AG04450 (cell line): ENCODE results near the gene PTEN. TPM values are rescaled to one million over a fixed set of nuclear protein-coding genes. Genes with fewer than 3 reads are reported as not detected.
"Not testable (repeated sequence)": the region's sequence is repeated elsewhere in the genome, so short reads cannot be mapped to it uniquely, and the experiment has no call there.

Source experiments
- CTCF ChIA-PET: fragments of 300-600, 350-600 bp; formaldehyde crosslinking; extraction: SDS; loops from one replicate; lab custom pipeline; 2022; ENCODE audit warnings: antibody characterized with exemption, inconsistent platforms; lab: Charles Lee
- POLR2A ChIA-PET: fragments of 350-600 bp; formaldehyde crosslinking; extraction: SDS; loops from one replicate; lab custom pipeline; 2021; ENCODE audit warnings: antibody characterized with exemption, inconsistent platforms; lab: Yijun Ruan, JAX
- DNase-seq: peaks from one replicate; pipeline ENCODE4 v3.0.0-alpha.2; 2011; ENCODE audit warnings: low read depth, low spot score
- H3K27ac ChIP-seq: one replicate; pipeline ENCODE4 v1.5.1; 2012; ENCODE audit warnings: low read depth, low read length, control low read depth
- H3K27me3 ChIP-seq: one replicate; pipeline ENCODE4 v1.6.0; 2012; ENCODE audit warnings: low read length; ENCODE audit not compliant: control insufficient read depth, insufficient read depth
- H3K4me3 ChIP-seq: 2 replicates; pipeline ENCODE4 v1.5.1; 2011; ENCODE audit warnings: mild to moderate bottlenecking, low read depth, low read length, control low read depth
- H3K9me3 ChIP-seq: 2 replicates; pipeline ENCODE4 v1.5.1; 2012; ENCODE audit warnings: low read length; ENCODE audit not compliant: control insufficient read depth, insufficient read depth
- polyA plus RNA-seq: library from polyadenylated mRNA; depleted of rRNA; stranded (reverse); fragments of >200 nt; gene quantifications from 2 replicates; pipeline ENCODE4 v1.2.3, GENCODE V29; 2011
- TF ChIP-seq, protein P1 (sequence below): IDR thresholded peaks from 2 replicates; pipeline ENCODE4 v1.5.1; 2011; ENCODE audit warnings: low read depth, low read length, control low read depth, inconsistent platforms

PTEN gene
- polyA plus RNA-seq, 1 experiment = 96.1 TPM

- no peak overlapping the region for H3K27ac ChIP-seq
- CTCF ChIA-PET = interaction anchor here (0.7 kb wide), 1 partner anchor 685 kb away, joined by 3 read pairs; no protein-coding TSS in a partner anchor
- no peak for DNase-seq
- POLR2A ChIA-PET = no interaction called here
- TF ChIP-seq, protein P1, sequence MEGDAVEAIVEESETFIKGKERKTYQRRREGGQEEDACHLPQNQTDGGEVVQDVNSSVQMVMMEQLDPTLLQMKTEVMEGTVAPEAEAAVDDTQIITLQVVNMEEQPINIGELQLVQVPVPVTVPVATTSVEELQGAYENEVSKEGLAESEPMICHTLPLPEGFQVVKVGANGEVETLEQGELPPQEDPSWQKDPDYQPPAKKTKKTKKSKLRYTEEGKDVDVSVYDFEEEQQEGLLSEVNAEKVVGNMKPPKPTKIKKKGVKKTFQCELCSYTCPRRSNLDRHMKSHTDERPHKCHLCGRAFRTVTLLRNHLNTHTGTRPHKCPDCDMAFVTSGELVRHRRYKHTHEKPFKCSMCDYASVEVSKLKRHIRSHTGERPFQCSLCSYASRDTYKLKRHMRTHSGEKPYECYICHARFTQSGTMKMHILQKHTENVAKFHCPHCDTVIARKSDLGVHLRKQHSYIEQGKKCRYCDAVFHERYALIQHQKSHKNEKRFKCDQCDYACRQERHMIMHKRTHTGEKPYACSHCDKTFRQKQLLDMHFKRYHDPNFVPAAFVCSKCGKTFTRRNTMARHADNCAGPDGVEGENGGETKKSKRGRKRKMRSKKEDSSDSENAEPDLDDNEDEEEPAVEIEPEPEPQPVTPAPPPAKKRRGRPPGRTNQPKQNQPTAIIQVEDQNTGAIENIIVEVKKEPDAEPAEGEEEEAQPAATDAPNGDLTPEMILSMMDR = no peak
- H3K9me3 ChIP-seq = no peaks in the 10 kb centered on the region
- H3K27me3 ChIP-seq = no peaks in the 10 kb centered on the region
- H3K4me3 ChIP-seq = no peak overlapping the region
Observed at GRCh38 chr10:87878664-87879459, 15.4 kb downstream of the PTEN start.

DNA sequence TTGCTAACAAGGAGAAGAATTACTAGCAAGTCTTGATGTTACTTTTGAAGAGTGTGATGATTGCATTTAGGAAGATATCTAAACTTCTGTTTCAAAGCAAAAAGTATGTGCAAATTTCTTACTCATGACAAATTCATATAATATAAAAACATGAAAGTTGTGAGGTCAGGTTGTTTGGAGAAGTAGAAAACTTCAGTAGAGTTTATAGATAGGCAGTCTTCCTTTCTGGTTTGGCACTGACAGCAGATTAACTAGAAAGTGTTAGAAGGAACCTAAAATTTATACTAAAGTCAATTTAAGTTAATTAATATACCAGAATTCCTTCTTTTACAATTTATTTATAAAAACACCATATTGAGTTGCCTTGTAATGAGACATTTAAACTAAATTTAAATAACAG lies 16.9 kb downstream of the PTEN start:
- TF ChIP-seq, protein P1 = no peak
- Histone ChIP-seq H3K27ac (no peak overlapping the region), H3K27me3 (no peaks in the 10 kb centered on the region), H3K4me3 (no peak overlapping the region), H3K9me3 (no peaks in the 10 kb centered on the region)
- ChIA-PET POLR2A (no interaction called here), CTCF (no interaction called here)
- no peak for DNase-seq

GRCh38 chr10:87881373-87882059 lies 18.1 kb downstream of the PTEN start:
- H3K9me3 ChIP-seq, DNase-seq, H3K27me3 ChIP-seq, H3K27ac ChIP-seq, POLR2A ChIA-PET, H3K4me3 ChIP-seq: not testable (repeated sequence)
- CTCF ChIA-PET = interaction anchor here (1.6 kb wide), 1 partner anchor 31 kb away, joined by 3 read pairs; no protein-coding TSS in a partner anchor

DNA sequence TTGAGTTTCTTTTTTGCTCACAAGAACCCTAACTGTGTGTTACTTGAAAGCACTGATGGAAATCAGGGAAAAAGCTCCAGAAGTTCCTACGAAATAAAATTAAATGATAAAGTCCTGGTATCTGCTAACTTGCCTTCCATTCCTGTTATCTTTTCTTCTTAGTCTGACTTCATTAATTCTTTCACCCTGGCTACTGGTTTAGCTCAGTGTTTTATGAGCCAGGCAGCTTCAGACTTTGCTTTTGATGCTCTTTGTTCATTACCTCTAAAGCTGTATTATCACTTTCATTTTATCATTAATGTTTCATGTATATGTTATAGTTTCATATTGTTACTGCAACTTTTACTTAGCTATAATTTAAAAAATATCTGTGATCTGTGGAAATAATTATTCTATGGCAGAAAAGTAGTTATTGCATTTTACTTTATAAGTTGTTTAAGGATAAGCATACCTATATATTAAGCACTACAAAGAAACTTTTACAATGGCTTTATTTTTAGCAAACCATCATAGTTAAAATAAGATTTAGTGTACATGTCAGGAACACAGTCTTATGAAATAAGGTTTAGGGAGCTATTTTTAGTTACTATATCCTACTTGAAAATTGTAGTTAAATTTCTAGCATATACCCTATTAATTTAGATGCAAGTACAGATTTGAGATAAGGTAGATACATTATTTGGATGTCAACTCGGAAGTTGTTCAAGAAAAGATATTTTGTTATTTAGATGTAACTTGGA lies 19.3 kb downstream of the PTEN start:
- TF ChIP-seq, protein P1 = no peak
- CTCF ChIA-PET = interaction anchor here (1.6 kb wide), 1 partner anchor 32 kb away, joined by 3 read pairs; no protein-coding TSS in a partner anchor
- POLR2A ChIA-PET = no interaction called here
- no peak overlapping the region for H3K27ac ChIP-seq
- no peak overlapping the region for H3K4me3 ChIP-seq
- DNase-seq = no peak
- H3K27me3 ChIP-seq = no peaks in the 10 kb centered on the region
- H3K9me3 ChIP-seq = no peaks in the 10 kb centered on the region

DNA sequence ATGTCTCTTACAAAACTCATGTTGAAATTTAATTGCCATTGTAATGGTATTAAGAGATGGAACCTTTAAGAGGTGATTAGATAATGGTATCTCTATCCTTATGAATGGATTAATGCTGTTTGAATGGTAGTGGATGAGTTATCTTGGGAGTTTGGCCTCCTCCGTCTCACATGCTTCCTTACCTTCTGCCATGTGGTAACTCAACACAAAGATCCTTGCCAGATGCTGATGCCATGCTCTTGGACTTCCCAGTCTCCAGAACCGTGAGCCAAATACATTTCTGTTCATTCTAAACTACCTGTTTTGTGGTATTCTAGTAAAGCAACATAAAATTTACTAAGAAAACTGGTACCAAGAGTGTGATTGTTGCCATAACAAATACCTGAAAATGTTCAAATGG lies 23.2 kb downstream of the PTEN start:
- Histone ChIP-seq H3K27ac (no peak overlapping the region), H3K4me3 (no peak overlapping the region), H3K9me3 (no peaks in the 10 kb centered on the region), H3K27me3 (no peaks in the 10 kb centered on the region)
- TF ChIP-seq, protein P1 = no peak
- CTCF ChIA-PET = no interaction called here
- no peak for DNase-seq
- POLR2A ChIA-PET = no interaction called here
